ENCODE results near the gene GLS2.
A peak's percentile ranks its signal among the peaks of the same experiment; 100 is the strongest.
"Not testable (repeated sequence)": the region's sequence is repeated elsewhere in the genome, so short reads cannot be mapped to it uniquely, and the experiment has no call there.

The GLS2 gene

GRCh38 chr12:56510786-56511185, 22.8 kb upstream of the GLS2 start:
- in situ Hi-C loops (cut with HindIII; ENCODE audit: low pct_unique_long_range_greater_than_20kb, low sequenced_read_pairs), result no loop called here
- no peak for DNase-seq (ENCODE audit: low read depth in 1 of 2, low spot score in 1 of 2)
- no peak for TF ChIP-seq JUND (IDR thresholded peaks at IDR 0.05; ENCODE audit: low read depth)

- DNase-seq (ENCODE audit: low read depth in 1 of 2, low spot score in 1 of 2); in situ Hi-C loops (cut with HindIII; ENCODE audit: low pct_unique_long_range_greater_than_20kb, low sequenced_read_pairs): not testable (repeated sequence)
Observed at GRCh38 chr12:56499879-56500278, 11.9 kb upstream of the GLS2 start.

GRCh38 chr12:56499452-56499851, 11.5 kb upstream of the GLS2 start:
- in situ Hi-C loops (cut with HindIII; ENCODE audit: low pct_unique_long_range_greater_than_20kb, low sequenced_read_pairs); DNase-seq (ENCODE audit: low read depth in 1 of 2, low spot score in 1 of 2): not testable (repeated sequence)

GRCh38 chr12:56498126-56498902, 10.4 kb upstream of the GLS2 start:
- DNase-seq (ENCODE audit: low read depth in 1 of 2, low spot score in 1 of 2); in situ Hi-C loops (cut with HindIII; ENCODE audit: low pct_unique_long_range_greater_than_20kb, low sequenced_read_pairs): not testable (repeated sequence)

DNA sequence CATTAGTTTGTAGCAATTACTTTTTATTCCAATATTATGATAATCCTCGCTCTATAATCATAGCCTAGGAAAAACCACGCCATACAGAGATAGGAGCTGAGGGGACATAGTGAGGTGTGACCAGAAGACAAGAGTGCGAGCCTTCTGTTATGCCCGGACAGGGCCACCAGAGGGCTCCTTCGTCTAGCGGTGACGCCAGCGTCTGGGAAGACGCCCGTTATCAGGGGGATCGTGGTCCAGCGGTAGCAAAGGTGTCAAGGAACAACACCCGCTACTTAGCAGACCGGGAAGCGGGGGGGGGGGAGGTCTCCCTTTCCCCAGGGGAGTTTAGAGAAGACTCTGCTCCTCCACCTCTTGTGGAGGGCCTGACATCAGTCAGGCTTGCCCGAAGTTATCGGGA, 8.7 kb upstream of the GLS2 start:
- DNase-seq (ENCODE audit: low read depth in 1 of 2, low spot score in 1 of 2), result peak in 1 of 2 experiments; percentile 52
- in situ Hi-C loops (cut with HindIII; ENCODE audit: low pct_unique_long_range_greater_than_20kb, low sequenced_read_pairs), result not testable (repeated sequence)

GRCh38 chr12:56494481-56494880, 6.5 kb upstream of the GLS2 start:
- in situ Hi-C loops (cut with HindIII; ENCODE audit: low pct_unique_long_range_greater_than_20kb, low sequenced_read_pairs); DNase-seq (ENCODE audit: low read depth in 1 of 2, low spot score in 1 of 2): not testable (repeated sequence)

GRCh38 chr12:56494106-56494415, 6.1 kb upstream of the GLS2 start:
- DNase-seq (ENCODE audit: low read depth in 1 of 2, low spot score in 1 of 2); in situ Hi-C loops (cut with HindIII; ENCODE audit: low pct_unique_long_range_greater_than_20kb, low sequenced_read_pairs): not testable (repeated sequence)

GRCh38 chr12:56493409-56494105, 5.6 kb upstream of the GLS2 start:
- in situ Hi-C loops (cut with HindIII; ENCODE audit: low pct_unique_long_range_greater_than_20kb, low sequenced_read_pairs); DNase-seq (ENCODE audit: low read depth in 1 of 2, low spot score in 1 of 2): not testable (repeated sequence)

DNA sequence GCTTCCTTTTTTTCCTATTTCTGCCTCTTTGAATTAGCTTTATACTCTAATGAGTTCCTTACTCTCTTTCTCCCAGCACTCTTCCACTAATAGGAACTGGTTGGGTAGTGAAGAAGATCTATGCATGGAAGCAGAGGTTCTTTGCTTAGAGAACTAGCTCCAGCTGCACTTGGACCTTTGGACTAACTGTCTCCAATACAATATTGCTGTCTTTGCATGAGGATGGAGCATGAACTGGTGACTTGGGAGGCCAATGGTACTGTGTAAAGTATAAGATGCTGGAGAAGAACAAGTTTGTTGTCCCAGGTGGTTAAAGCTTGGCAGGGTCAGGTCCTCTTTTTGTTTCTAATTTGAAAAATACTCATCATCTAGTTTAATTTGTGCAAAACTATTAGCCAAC, 2.4 kb upstream of the GLS2 start:
- TF ChIP-seq JUND (IDR thresholded peaks at IDR 0.05; ENCODE audit: low read depth), result no peak
- in situ Hi-C loops (cut with HindIII; ENCODE audit: low pct_unique_long_range_greater_than_20kb, low sequenced_read_pairs), result no loop called here
- DNase-seq (ENCODE audit: low read depth in 1 of 2, low spot score in 1 of 2), result no peak

- TF ChIP-seq JUND (IDR thresholded peaks at IDR 0.05; ENCODE audit: low read depth), result no peak
- in situ Hi-C loops (cut with HindIII; ENCODE audit: low pct_unique_long_range_greater_than_20kb, low sequenced_read_pairs), result no loop called here
- DNase-seq (ENCODE audit: low read depth in 1 of 2, low spot score in 1 of 2), result peak in 1 of 2 experiments; percentile 59
Observed at GRCh38 chr12:56487448-56488040, 417 bp downstream of the GLS2 start.

GRCh38 chr12:56486694-56487093, 1.3 kb downstream of the GLS2 start:
- no peak for TF ChIP-seq JUND (IDR thresholded peaks at IDR 0.05; ENCODE audit: low read depth)
- in situ Hi-C loops (cut with HindIII; ENCODE audit: low pct_unique_long_range_greater_than_20kb, low sequenced_read_pairs), result no loop called here

GRCh38 chr12:56484566-56484965, 3.4 kb downstream of the GLS2 start:
- no peak for TF ChIP-seq JUND (IDR thresholded peaks at IDR 0.05; ENCODE audit: low read depth)
- DNase-seq (ENCODE audit: low read depth in 1 of 2, low spot score in 1 of 2), result no peak
- in situ Hi-C loops (cut with HindIII; ENCODE audit: low pct_unique_long_range_greater_than_20kb, low sequenced_read_pairs), result no loop called here

More at GRCh38 chr12:56486694-56487093, 1.3 kb downstream of the GLS2 start:
- no peak for DNase-seq (ENCODE audit: low read depth in 1 of 2, low spot score in 1 of 2)

- no peak for DNase-seq (ENCODE audit: low read depth in 1 of 2, low spot score in 1 of 2)
- TF ChIP-seq JUND (IDR thresholded peaks at IDR 0.05; ENCODE audit: low read depth), result no peak
- in situ Hi-C loops (cut with HindIII; ENCODE audit: low pct_unique_long_range_greater_than_20kb, low sequenced_read_pairs), result no loop called here
Observed at GRCh38 chr12:56479625-56480024, 8.3 kb downstream of the GLS2 start.

All from T47D (cell line).